OCI-LY7 (cell line): Measurements from ENCODE around the gene TGM3. TPM values are rescaled to one million over a fixed set of nuclear protein-coding genes. Genes with fewer than 3 reads are reported as not detected.

ENCODE experiments used
- BruUV-seq: library from RNA; stranded (reverse); fragments of 400-500 nt; replicated peaks from 2 replicates; lab custom pipeline; 2021; lab: Mats Ljungman, UMichigan
- CTCF ChIA-PET: fragments of 300-600 bp; sonication (Branson Sonifier 250); formaldehyde crosslinking; loops from one replicate; lab custom pipeline; 2022; ENCODE audit warnings: antibody characterized with exemption; ENCODE audit not compliant: unreplicated experiment; lab: Charles Lee
- POLR2A ChIA-PET: fragments of 300-600 bp; sonication (Branson Sonifier 250); formaldehyde crosslinking; loops from one replicate; lab custom pipeline; 2022; ENCODE audit warnings: antibody characterized with exemption; lab: Charles Lee
- DNase-seq: peaks from one replicate; pipeline ENCODE4 v3.0.0-alpha.2; 2015; ENCODE audit warnings: low spot score
- H2AFZ ChIP-seq: fragments of 200-600 bp; sonication (generic), shearing (Covaris generic); 2 replicates; pipeline ENCODE4 v1.6.1; 2014; ENCODE audit warnings: mild to moderate bottlenecking, antibody characterized with exemption, low read length, moderate library complexity
- H3K27ac ChIP-seq: fragments of 200-600 bp; sonication (generic); 2 replicates; pipeline ENCODE4 v1.5.1; 2014; ENCODE audit warnings: mixed run types, low read depth, mild to moderate bottlenecking, moderate library complexity, low read length, inconsistent platforms; ENCODE audit not compliant: poor library complexity, severe bottlenecking
- H3K36me3 ChIP-seq: fragments of 200-600 bp; sonication (generic); 2 replicates; pipeline ENCODE4 v1.6.1; 2014; ENCODE audit warnings: mild to moderate bottlenecking, antibody characterized with exemption, low read length, moderate library complexity, mixed read lengths; ENCODE audit not compliant: insufficient read depth
- H3K4me1 ChIP-seq: fragments of 200-600 bp; sonication (generic); 2 replicates; pipeline ENCODE4 v1.5.1; 2014; ENCODE audit warnings: mild to moderate bottlenecking, low read length; ENCODE audit not compliant: insufficient read depth, poor library complexity, severe bottlenecking
- H3K4me2 ChIP-seq: fragments of 200-600 bp; sonication (generic); 2 replicates; pipeline ENCODE4 v1.6.1; 2014; ENCODE audit warnings: mild to moderate bottlenecking, low read length
- H3K4me3 ChIP-seq: fragments of 200-600 bp; sonication (generic); 2 replicates; pipeline ENCODE4 v1.5.1; 2014; ENCODE audit warnings: mild to moderate bottlenecking, low read depth, low read length; ENCODE audit not compliant: poor library complexity, severe bottlenecking
- H3K79me2 ChIP-seq: fragments of 200-600 bp; sonication (generic); 2 replicates; pipeline ENCODE4 v1.6.1; 2016; ENCODE audit warnings: low read depth, mild to moderate bottlenecking, low read length, moderate library complexity, mixed read lengths; ENCODE audit not compliant: insufficient read depth
- H3K9me2 ChIP-seq: fragments of 200-600 bp; sonication (generic); 2 replicates; pipeline ENCODE4 v1.6.1; 2016; ENCODE audit warnings: mild to moderate bottlenecking, low read length, mixed read lengths; ENCODE audit not compliant: insufficient read depth
- H3K9me3 ChIP-seq: fragments of 200-600 bp; sonication (generic); 2 replicates; pipeline ENCODE4 v1.6.1; 2014; ENCODE audit warnings: mild to moderate bottlenecking, mixed run types, low read length, mixed read lengths
- H4K20me1 ChIP-seq: fragments of 200-600 bp; sonication (generic); 2 replicates; pipeline ENCODE4 v1.6.1; 2014; ENCODE audit warnings: mild to moderate bottlenecking, antibody characterized with exemption, low read length, moderate library complexity, mixed read lengths; ENCODE audit not compliant: insufficient read depth
- EZH2phosphoT487 ChIP-seq: fragments of 200-600 bp; sonication (generic); IDR thresholded peaks from 2 replicates; pipeline ENCODE4 v1.6.1; 2018; ENCODE audit warnings: low read depth, borderline replicate concordance, mild to moderate bottlenecking, mixed run types, antibody characterized with exemption, low read length, moderate library complexity, mixed read lengths
- intact Hi-C: fragments of 100-400 bp; cut with micrococcal nuclease; formaldehyde crosslinking; loops from one replicate; pipeline ENCODE4 v1.10.0; 2022; ENCODE audit not compliant: unreplicated experiment
- total RNA-seq, 2 experiments: library from RNA; depleted of rRNA in 1 of 2; stranded (reverse); fragments of >200 nt in 1 of 2; shearing (Covaris generic) in 1 of 2; gene quantifications; 2 replicates each; pipeline ENCODE4 v1.2.3, GENCODE V29; 2014 to 2022
- TF ChIP-seq, protein P1 (sequence below): fragments of 200-600 bp; sonication (generic); conservative IDR thresholded peaks from 2 replicates; pipeline ENCODE4 v1.5.1; 2014; ENCODE audit warnings: mild to moderate bottlenecking, antibody characterized with exemption, low read length, moderate library complexity, mixed read lengths

TGM3 gene
- total RNA-seq, 2 experiments from 2014 or later, result not detected

- no peak overlapping the region for H3K4me2 ChIP-seq
- H3K36me3 ChIP-seq, result no peaks in the 10 kb centered on the region
- no peaks in the 10 kb centered on the region for H3K9me3 ChIP-seq
- H3K4me3 ChIP-seq, result no peak overlapping the region
- ChIA-PET CTCF (no interaction called here), POLR2A (no interaction called here)
- no peaks in the 10 kb centered on the region for H3K4me1 ChIP-seq
- DNase-seq, result no peak
- H2AFZ ChIP-seq, result no peak overlapping the region
- no peaks in the 10 kb centered on the region for H4K20me1 ChIP-seq
- TF ChIP-seq, protein P1, sequence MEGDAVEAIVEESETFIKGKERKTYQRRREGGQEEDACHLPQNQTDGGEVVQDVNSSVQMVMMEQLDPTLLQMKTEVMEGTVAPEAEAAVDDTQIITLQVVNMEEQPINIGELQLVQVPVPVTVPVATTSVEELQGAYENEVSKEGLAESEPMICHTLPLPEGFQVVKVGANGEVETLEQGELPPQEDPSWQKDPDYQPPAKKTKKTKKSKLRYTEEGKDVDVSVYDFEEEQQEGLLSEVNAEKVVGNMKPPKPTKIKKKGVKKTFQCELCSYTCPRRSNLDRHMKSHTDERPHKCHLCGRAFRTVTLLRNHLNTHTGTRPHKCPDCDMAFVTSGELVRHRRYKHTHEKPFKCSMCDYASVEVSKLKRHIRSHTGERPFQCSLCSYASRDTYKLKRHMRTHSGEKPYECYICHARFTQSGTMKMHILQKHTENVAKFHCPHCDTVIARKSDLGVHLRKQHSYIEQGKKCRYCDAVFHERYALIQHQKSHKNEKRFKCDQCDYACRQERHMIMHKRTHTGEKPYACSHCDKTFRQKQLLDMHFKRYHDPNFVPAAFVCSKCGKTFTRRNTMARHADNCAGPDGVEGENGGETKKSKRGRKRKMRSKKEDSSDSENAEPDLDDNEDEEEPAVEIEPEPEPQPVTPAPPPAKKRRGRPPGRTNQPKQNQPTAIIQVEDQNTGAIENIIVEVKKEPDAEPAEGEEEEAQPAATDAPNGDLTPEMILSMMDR, result no peak
- TF ChIP-seq EZH2phosphoT487, result no peak
- no TSS peak for BruUV-seq
- intact Hi-C loops, result no loop called here
- no peaks in the 10 kb centered on the region for H3K9me2 ChIP-seq
- H3K27ac ChIP-seq, result no peak overlapping the region
- no peaks in the 10 kb centered on the region for H3K79me2 ChIP-seq
These were observed 35.6 kb upstream of the TGM3 start for GRCh38 chr20:2260250-2260649.

DNA sequence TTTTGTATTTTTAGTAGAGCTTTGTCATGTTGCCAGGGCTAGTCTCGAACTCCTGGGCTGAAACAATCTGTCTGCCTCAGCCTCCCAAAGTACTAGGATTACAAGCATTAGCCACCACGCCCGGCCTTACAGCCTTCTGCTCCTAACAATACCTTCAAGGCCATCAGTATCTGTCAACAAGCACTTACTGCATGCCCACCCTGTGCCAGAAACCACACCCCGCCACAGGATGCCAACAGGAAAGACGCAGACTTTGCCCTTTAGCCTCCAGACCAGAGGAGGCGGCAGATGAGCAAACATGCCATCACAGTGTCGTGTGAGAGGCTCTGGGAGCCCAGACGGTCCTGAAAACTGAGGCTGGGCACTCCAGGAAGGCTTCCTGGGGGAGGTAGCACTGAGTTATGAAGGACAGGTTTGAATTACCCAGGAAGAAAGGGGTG lies 34.7 kb upstream of the TGM3 start:
- no peak overlapping the region for H2AFZ ChIP-seq
- CTCF ChIA-PET, result no interaction called here
- no TSS peak for BruUV-seq

DNA sequence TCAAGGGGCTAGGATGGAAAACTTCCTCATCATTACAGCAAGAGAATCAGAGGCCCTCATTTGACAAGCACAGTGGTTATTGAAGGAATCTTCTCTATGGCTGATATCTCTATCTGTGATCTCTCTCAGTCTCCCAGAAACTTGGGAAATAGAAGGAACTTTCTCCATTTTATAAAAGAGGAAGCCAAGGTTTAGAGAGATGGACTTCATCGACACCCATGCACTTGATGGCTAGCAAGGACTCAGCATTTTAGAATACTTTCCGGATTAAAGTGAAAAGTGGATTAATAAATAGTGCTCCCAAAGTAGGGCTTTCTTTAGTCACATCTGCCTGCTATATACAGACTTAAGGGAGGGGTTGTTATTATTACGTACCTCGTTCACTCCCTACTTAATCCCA lies 34.2 kb upstream of the TGM3 start:
- H3K9me3 ChIP-seq, result no peaks in the 10 kb centered on the region
- CTCF ChIA-PET, result no interaction called here

More for the DNA sequence above, 34.7 kb upstream of the TGM3 start:
- POLR2A ChIA-PET, result interaction anchor here (0.6 kb wide), 1 partner anchor 299 kb away, joined by 3 read pairs; no protein-coding TSS in a partner anchor
- TF ChIP-seq, protein P1, result no peak
- TF ChIP-seq EZH2phosphoT487, result no peak
- no peaks in the 10 kb centered on the region for H3K9me2 ChIP-seq
- no peak overlapping the region for H3K4me2 ChIP-seq
- H4K20me1 ChIP-seq, result no peaks in the 10 kb centered on the region
- no peak overlapping the region for H3K27ac ChIP-seq
- intact Hi-C loops, result no loop called here
- no peak for DNase-seq
- H3K36me3 ChIP-seq, result no peaks in the 10 kb centered on the region
- H3K4me1 ChIP-seq, result no peaks in the 10 kb centered on the region
- H3K9me3 ChIP-seq, result no peaks in the 10 kb centered on the region
- no peak overlapping the region for H3K4me3 ChIP-seq
- H3K79me2 ChIP-seq, result no peaks in the 10 kb centered on the region

More for the DNA sequence above, 34.2 kb upstream of the TGM3 start:
- no peak overlapping the region for H2AFZ ChIP-seq
- intact Hi-C loops, result no loop called here
- no peaks in the 10 kb centered on the region for H3K9me2 ChIP-seq
- POLR2A ChIA-PET, result interaction anchor here (1.2 kb wide), 1 partner anchor 12 kb away, joined by 3 read pairs; no protein-coding TSS in a partner anchor
- no peak overlapping the region for H3K4me3 ChIP-seq
- H4K20me1 ChIP-seq, result no peaks in the 10 kb centered on the region
- no peaks in the 10 kb centered on the region for H3K36me3 ChIP-seq
- H3K4me1 ChIP-seq, result no peaks in the 10 kb centered on the region
- DNase-seq, result no peak
- no peak overlapping the region for H3K27ac ChIP-seq
- no peak overlapping the region for H3K4me2 ChIP-seq
- TF ChIP-seq, protein P1, result no peak
- no peak for TF ChIP-seq EZH2phosphoT487
- no TSS peak for BruUV-seq
- no peaks in the 10 kb centered on the region for H3K79me2 ChIP-seq
